Lower lobe of right lung (tissue), 2 donors: Measurements from ENCODE around the gene TMEM255B. TPM values are rescaled to one million over a fixed set of nuclear protein-coding genes. Genes with fewer than 3 reads are reported as not detected.

Experiments used
- ATAC-seq, 2 donors: fragments of 200-7000 bp; cut with Tn5 transposase; one replicate each; pipeline ENCODE4 v1.9.1; 2020 to 2022; ENCODE audit warnings: mild to moderate bottlenecking in 2 of 2, moderate library complexity in 2 of 2
- DNase-seq: peaks from one replicate; pipeline ENCODE4 v3.0.0-alpha.2; 2020
- H3K27ac ChIP-seq: fragments of 200-600 bp; one replicate; pipeline ENCODE4 v1.8.0; 2022
- H3K27me3 ChIP-seq: fragments of 200-600 bp; one replicate; pipeline ENCODE4 v1.8.0; 2022; ENCODE audit warnings: low read depth
- H3K36me3 ChIP-seq: fragments of 200-600 bp; one replicate; pipeline ENCODE4 v1.8.0; 2022; ENCODE audit warnings: mild to moderate bottlenecking
- H3K4me1 ChIP-seq: fragments of 200-600 bp; one replicate; pipeline ENCODE4 v1.8.0; 2022
- H3K4me3 ChIP-seq: fragments of 200-600 bp; one replicate; pipeline ENCODE4 v1.8.0; 2022; ENCODE audit warnings: mild to moderate bottlenecking
- H3K9me3 ChIP-seq: fragments of 200-600 bp; one replicate; pipeline ENCODE4 v1.8.0; 2022
- intact Hi-C: fragments of 100-400 bp; cut with DNase I; formaldehyde crosslinking; loops from one replicate; pipeline ENCODE4 v1.11.0; 2022
- total RNA-seq: library from RNA; stranded (reverse); fragmentation: NEBNext Ultra II Directional; extraction: Animal tissue kit (Norgen Biotek cat#: 25700); gene quantifications from one replicate; pipeline ENCODE4 v1.2.1, GENCODE V29; 2021
- TF ChIP-seq, protein P1 (sequence below): fragments of 200-600 bp; IDR thresholded peaks from one replicate; pipeline ENCODE4 v1.8.0; 2022; ENCODE audit warnings: antibody characterized with exemption, mild to moderate bottlenecking
- donor health status: DM: no; HTN: yes; CAD: no; lungs with severe emphysema.

TMEM255B gene
- total RNA-seq, 1 donor from 2014 or later, result 21.5 TPM

DNA sequence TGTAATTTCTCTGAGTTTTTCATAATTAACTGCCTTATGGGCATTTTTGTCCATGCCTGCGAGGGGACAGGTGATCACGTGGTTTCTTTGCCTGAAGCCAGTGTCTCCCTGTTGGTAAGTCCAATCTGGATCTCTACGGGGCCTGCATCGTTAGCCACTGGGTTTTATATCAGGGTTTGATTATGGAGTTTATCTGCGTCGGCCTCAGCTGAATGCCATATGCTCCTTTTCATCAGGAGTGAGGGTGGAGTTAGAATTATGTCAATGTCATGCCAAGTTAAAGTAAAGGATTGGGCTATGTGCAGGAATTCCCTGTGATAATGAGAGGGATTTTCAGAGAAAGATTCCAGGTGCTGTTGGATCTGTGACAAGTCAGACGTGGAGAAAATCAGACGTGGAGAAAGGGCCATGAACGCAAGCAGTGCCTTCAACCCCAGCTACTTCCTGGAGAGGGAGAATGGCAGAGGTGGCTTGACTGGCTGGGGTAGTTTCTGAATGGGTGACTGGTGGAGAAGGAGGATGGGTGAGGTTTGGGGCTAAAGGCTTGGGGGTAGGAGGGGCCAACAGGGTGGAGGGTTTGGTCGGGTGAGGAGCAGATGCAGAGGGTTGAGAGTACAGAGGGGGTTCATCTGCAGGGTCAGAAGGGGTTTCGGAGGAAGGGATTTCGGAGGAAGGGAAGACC, 24.3 kb downstream of the TMEM255B start:
- TF ChIP-seq, protein P1, sequence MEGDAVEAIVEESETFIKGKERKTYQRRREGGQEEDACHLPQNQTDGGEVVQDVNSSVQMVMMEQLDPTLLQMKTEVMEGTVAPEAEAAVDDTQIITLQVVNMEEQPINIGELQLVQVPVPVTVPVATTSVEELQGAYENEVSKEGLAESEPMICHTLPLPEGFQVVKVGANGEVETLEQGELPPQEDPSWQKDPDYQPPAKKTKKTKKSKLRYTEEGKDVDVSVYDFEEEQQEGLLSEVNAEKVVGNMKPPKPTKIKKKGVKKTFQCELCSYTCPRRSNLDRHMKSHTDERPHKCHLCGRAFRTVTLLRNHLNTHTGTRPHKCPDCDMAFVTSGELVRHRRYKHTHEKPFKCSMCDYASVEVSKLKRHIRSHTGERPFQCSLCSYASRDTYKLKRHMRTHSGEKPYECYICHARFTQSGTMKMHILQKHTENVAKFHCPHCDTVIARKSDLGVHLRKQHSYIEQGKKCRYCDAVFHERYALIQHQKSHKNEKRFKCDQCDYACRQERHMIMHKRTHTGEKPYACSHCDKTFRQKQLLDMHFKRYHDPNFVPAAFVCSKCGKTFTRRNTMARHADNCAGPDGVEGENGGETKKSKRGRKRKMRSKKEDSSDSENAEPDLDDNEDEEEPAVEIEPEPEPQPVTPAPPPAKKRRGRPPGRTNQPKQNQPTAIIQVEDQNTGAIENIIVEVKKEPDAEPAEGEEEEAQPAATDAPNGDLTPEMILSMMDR, result no peak
- intact Hi-C loops, result no loop called here

DNA sequence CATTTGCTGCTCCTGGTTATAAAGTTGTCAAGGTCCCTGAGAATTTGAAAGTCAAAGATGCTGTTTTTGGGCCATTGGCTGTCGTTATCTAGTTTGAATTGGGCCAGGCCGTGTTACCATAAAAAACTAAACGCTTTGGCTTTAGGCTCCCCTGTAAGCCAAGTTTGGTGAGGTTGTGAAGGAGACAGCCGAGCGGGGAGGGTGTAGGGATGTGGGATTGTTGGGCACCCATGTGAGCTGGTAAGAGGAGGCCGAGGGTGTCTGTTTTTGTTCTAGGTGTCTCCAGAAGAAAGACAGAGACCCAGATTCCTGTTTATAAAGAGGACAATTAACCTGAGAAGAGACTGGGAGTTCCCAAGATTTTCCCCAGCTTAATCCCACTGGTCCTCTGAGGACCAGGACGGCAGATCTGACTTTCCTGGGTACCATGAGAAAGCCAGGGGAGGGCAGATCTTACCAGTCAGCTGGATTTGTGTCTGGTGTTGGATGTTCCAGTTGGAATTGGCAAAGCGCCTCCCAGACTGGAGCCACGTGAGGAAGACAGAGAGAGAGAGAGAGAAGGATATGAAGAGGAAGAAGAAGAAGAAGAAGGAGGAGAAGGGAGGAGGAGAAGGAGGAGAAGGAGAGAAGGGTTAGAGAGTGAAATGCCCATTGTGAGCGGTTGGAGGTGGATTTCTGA, 25.1 kb downstream of the TMEM255B start:
- H3K9me3 ChIP-seq, result no peaks in the 10 kb centered on the region
- no peaks in the 10 kb centered on the region for H3K27me3 ChIP-seq
- ATAC-seq (no peak), DNase-seq (no peak)
- H3K36me3 ChIP-seq, result no peaks in the 10 kb centered on the region
- no peak overlapping the region for H3K4me3 ChIP-seq
- intact Hi-C loops, result no loop called here
- no peak overlapping the region for H3K27ac ChIP-seq
- TF ChIP-seq, protein P1, result no peak
- H3K4me1 ChIP-seq, result no peaks in the 10 kb centered on the region

More for the DNA sequence above, 24.3 kb downstream of the TMEM255B start:
- ATAC-seq (no peak), DNase-seq (no peak)
- Histone ChIP-seq H3K27ac (no peak overlapping the region), H3K36me3 (no peaks in the 10 kb centered on the region), H3K4me1 (no peaks in the 10 kb centered on the region), H3K4me3 (no peak overlapping the region), H3K9me3 (no peaks in the 10 kb centered on the region), H3K27me3 (no peaks in the 10 kb centered on the region)

DNA sequence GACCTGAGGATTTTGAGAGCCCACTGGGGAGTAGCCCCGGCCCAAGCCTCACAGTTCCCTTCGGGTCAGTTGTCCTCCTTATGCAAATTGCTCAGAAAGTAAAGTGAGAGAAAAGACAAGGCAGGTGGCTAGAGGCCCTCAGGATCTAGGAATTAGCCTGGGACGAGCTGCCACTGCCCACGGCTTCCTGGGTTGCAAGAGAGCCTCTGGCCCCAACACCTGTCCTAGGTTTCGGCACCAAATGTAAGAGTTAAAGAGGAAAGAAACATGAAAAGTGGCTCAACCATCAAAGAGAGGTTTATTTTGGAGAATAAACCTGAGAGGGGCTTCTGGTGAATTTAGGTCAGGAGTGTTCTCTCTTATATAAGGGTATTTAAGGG, 25.6 kb downstream of the TMEM255B start:
- no peaks in the 10 kb centered on the region for H3K4me1 ChIP-seq
- intact Hi-C loops, result no loop called here
- no peak for ATAC-seq

DNA sequence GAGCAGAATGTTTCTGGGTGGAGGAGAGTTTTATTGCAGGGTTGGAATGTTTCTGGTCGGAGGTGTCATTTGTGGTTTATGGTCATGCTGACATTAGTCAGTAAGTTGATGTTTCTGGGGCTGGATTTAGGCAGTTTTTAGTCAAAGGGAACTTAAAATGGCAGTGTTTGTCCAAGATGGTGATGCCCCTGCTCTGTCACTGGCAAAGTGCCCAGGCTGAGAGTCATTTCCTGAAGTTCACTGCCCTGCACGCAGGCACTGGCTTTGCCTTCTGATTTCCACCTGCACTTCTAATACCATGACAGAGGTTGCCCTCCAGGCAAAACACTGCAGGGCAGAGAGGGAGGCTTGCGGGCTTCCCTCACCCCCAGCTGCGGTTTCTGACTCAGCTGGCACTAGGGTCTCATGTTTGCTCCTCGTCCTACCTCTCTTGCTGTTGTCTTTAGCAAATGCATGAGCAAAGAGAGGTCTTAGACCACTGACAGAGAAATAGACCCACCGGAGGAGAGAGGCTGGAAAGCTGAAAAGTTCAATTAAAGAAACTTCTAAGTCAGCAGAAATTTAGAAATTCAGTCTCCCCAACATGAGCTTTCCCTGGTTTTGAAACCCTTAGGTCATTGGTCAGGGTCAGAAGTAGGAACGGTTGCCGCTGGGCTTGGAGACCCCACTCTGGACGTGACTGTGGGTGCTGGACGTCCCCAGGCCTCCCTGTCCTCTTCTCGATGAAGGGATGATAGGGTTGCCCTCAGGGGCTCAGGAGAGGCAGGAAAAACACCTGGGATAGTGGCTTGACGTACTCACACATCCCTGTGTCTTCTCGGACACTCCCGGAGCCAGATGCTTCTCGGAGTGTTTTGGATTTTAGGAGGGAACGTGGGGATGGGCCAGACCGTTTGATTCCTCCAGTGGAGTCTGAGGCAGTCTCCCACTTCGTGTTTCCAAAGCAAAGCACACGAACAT, 26.3 kb downstream of the TMEM255B start:
- intact Hi-C loops, result no loop called here
- TF ChIP-seq, protein P1, result no peak
- no peaks in the 10 kb centered on the region for H3K27me3 ChIP-seq
- ATAC-seq (no peak), DNase-seq (no peak)
- H3K27ac ChIP-seq, result no peak overlapping the region
- H3K9me3 ChIP-seq, result no peaks in the 10 kb centered on the region
- H3K4me3 ChIP-seq, result no peak overlapping the region
- H3K36me3 ChIP-seq, result no peaks in the 10 kb centered on the region
- H3K4me1 ChIP-seq, result no peaks in the 10 kb centered on the region

More for the DNA sequence above, 25.6 kb downstream of the TMEM255B start:
- Histone ChIP-seq H3K27me3 (no peaks in the 10 kb centered on the region), H3K9me3 (no peaks in the 10 kb centered on the region), H3K4me3 (no peak overlapping the region), H3K27ac (no peak overlapping the region), H3K36me3 (no peaks in the 10 kb centered on the region)
- no peak for DNase-seq
- TF ChIP-seq, protein P1, result no peak

DNA sequence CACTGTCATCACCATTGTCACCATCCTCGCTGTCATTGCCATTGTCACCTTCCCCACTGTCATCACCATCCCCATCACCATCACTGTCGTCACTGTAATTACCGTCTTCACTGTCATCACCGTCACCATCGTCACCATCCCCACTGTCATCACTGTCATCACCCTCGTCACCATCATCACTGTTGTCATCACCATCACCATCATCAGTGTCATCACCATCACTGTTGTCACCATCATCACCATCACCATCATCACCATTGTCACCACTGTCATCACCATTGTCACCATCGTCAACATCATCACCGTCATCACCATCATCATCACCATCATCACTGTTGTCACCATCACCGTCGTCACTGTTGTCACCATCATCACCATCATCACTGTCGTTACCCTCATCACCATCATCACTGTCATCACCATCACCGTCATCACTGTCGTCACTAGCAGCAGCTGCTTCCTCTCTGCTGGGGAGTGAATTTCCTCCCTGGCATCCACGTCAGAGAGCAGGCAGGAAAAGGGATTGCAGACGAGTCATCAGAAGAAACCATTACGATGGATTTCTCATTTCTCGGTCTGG, 27.3 kb downstream of the TMEM255B start:
- no peak overlapping the region for H3K27ac ChIP-seq
- intact Hi-C loops, result no loop called here
- no peaks in the 10 kb centered on the region for H3K27me3 ChIP-seq
- H3K4me1 ChIP-seq, result no peaks in the 10 kb centered on the region
- no peaks in the 10 kb centered on the region for H3K9me3 ChIP-seq
- TF ChIP-seq, protein P1, result no peak
- DNase-seq, result no peak
- no peaks in the 10 kb centered on the region for H3K36me3 ChIP-seq
- no peak overlapping the region for H3K4me3 ChIP-seq
- ATAC-seq, result no peak
